GM19328 (cell line): ENCODE measurements around the gene CYP2B6.
"Not testable (repeated sequence)": the region's sequence is repeated elsewhere in the genome, so short reads cannot be mapped to it uniquely, and the experiment has no call there.

Source experiments
- ATAC-seq: cut with Tn5 transposase; IDR thresholded peaks from one replicate; pipeline ENCODE4 v1.9.1; 2021; ENCODE audit warnings: mild to moderate bottlenecking, moderate library complexity; ENCODE audit not compliant: unreplicated experiment

The CYP2B6 gene

GRCh38 chr19:41030651-41031050, 39.6 kb downstream of the CYP2B6 start:
- no peak for ATAC-seq

- ATAC-seq: no peak
These were observed 40.8 kb downstream of the CYP2B6 start for GRCh38 chr19:41031916-41032315.

GRCh38 chr19:41033324-41033723, 42.2 kb downstream of the CYP2B6 start:
- ATAC-seq: not testable (repeated sequence)

GRCh38 chr19:41039806-41040205, 48.7 kb downstream of the CYP2B6 start:
- no peak for ATAC-seq

- not testable (repeated sequence) for ATAC-seq
These were observed 54.0 kb downstream of the CYP2B6 start for GRCh38 chr19:41045095-41045494.

GRCh38 chr19:41050426-41050825, 59.3 kb downstream of the CYP2B6 start:
- ATAC-seq: no peak

GRCh38 chr19:41052162-41052561, 61.1 kb downstream of the CYP2B6 start:
- ATAC-seq: not testable (repeated sequence)

- ATAC-seq: not testable (repeated sequence)
These were observed 62.2 kb downstream of the CYP2B6 start for GRCh38 chr19:41053331-41053730.

- no peak for ATAC-seq
These were observed 74.0 kb downstream of the CYP2B6 start for GRCh38 chr19:41064974-41065569.
